Activated naive CD4-positive, alpha-beta T cell treated with anti-CD3 and anti-CD28 coated beads, Interleukin-2, amount 10 ng/mL, durations not matched to agents 5 hours and 36 hours (primary cell): ENCODE data around the gene GK. TPM values are rescaled to one million over a fixed set of nuclear protein-coding genes. Genes with fewer than 3 reads are reported as not detected.

Source experiments
- total RNA-seq, 2 experiments: library from RNA; stranded (reverse); gene quantifications; one replicate each; pipeline ENCODE4 v1.2.3, GENCODE V29; 2021

The GK gene
- total RNA-seq: 10 to 100 TPM; 18.5 to 18.9 TPM

DNA sequence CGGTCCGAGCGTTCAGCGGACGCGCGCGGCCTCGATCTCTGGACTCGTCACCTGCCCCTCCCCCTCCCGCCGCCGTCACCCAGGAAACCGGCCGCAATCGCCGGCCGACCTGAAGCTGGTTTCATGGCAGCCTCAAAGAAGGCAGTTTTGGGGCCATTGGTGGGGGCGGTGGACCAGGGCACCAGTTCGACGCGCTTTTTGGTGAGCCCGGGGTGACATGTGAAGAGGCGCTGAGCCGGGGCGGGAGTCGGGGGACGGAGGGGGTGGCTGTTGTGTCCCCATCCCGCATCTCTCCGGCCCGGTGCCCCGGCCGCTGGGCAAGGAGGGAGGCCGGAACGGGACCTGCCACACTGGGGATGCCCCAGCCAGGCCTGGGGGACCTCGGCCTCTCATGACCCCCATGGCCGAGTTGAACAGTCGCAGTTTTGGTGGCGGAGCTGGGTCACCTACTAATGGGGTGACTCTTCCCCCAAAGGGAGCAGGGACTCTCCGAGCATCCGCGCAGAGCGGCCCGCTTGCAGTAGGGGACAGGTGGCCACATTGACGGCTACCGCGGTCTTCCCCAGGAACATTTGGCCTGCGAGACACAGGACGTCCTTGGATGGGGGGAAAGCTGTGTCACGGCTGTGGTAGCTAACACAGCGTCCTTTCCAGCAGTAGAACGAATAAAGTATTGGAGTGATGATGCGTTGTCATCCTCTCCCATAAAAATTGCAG is at the start of gene GK:
GK (plus strand) TSS at position 9 of the 717 bp plus-strand sequence; CDS start at position 124, 115 bp downstream.

Other genes starting within 250 kb of the GK start
- gene TASL, start 75.7 kb upstream of the GK start, total RNA-seq: 1 to 10 TPM; 4.0 to 4.5 TPM
- gene TAB3, start 235.8 kb downstream of the GK start, total RNA-seq: 10 to 100 TPM; 16.3 to 17.0 TPM